Neural cell (in vitro differentiated cells): ENCODE measurements around the gene CHD2. TPM values are rescaled to one million over a fixed set of nuclear protein-coding genes. Genes with fewer than 3 reads are reported as not detected.

Experiments
- H2AFZ ChIP-seq: fragments of 200-600, 300-800 bp; sonication (generic), shearing (Covaris generic); 2 replicates; pipeline ENCODE4 v1.6.0; 2014; ENCODE audit warnings: low read depth, mild to moderate bottlenecking, antibody characterized with exemption, low read length, moderate library complexity
- H3F3A ChIP-seq: fragments of 200-600 bp; shearing (Covaris generic); 2 replicates; pipeline ENCODE4 v1.6.1; 2016; ENCODE audit warnings: mild to moderate bottlenecking, moderate library complexity, mixed read lengths, antibody characterized with exemption, low read length; ENCODE audit not compliant: insufficient read depth, poor library complexity, severe bottlenecking
- H3K27ac ChIP-seq: fragments of 200-600, 300-800 bp; sonication (generic), shearing (Covaris generic); 2 replicates; pipeline ENCODE4 v1.5.1; 2014; ENCODE audit warnings: mild to moderate bottlenecking, low read length, moderate library complexity
- H3K27me3 ChIP-seq: fragments of 300-800, 200-600 bp; sonication (generic), shearing (Covaris generic); 2 replicates; pipeline ENCODE4 v1.6.0; 2014; ENCODE audit warnings: mild to moderate bottlenecking, low read depth, low read length, moderate library complexity; ENCODE audit not compliant: insufficient read depth
- H3K36me3 ChIP-seq: fragments of 300-800, 200-600 bp; sonication (generic), shearing (Covaris generic); 2 replicates; pipeline ENCODE4 v1.5.1; 2014; ENCODE audit warnings: mild to moderate bottlenecking, antibody characterized with exemption, low read length, moderate library complexity; ENCODE audit not compliant: insufficient read depth
- H3K4me2 ChIP-seq: fragments of 300-800, 200-600 bp; sonication (generic), shearing (Covaris generic); 2 replicates; pipeline ENCODE4 v1.6.0; 2014; ENCODE audit warnings: mild to moderate bottlenecking, low read length
- H3K4me3 ChIP-seq: fragments of 300-800, 200-600 bp; sonication (generic), shearing (Covaris generic); 2 replicates; pipeline ENCODE4 v1.5.1; 2014; ENCODE audit warnings: mild to moderate bottlenecking, low read length, moderate library complexity
- H3K79me2 ChIP-seq: fragments of 200-600 bp; shearing (Covaris generic); replicated peaks from 2 replicates; pipeline ENCODE4 v1.6.0; 2014; ENCODE audit warnings: mild to moderate bottlenecking, low read length, moderate library complexity; ENCODE audit not compliant: insufficient read depth
- H3K9ac ChIP-seq: fragments of 300-800, 200-600 bp; sonication (generic), shearing (Covaris generic); 2 replicates; pipeline ENCODE4 v1.6.1; 2016; ENCODE audit warnings: mild to moderate bottlenecking, low read length, mixed read lengths
- H3K9me2 ChIP-seq: fragments of 200-600 bp; shearing (Covaris generic); 2 replicates; pipeline ENCODE4 v1.6.1; 2016; ENCODE audit warnings: mild to moderate bottlenecking, low read length, mixed read lengths; ENCODE audit not compliant: insufficient read depth
- H3K9me3 ChIP-seq: fragments of 200-600, 300-800 bp; sonication (generic), shearing (Covaris generic); 2 replicates; pipeline ENCODE4 v1.6.1; 2016; ENCODE audit warnings: mild to moderate bottlenecking, mixed run types, low read length, moderate library complexity, mixed read lengths
- H4K20me1 ChIP-seq: fragments of 200-600 bp; shearing (Covaris generic); 2 replicates; pipeline ENCODE4 v1.6.1; 2016; ENCODE audit warnings: mild to moderate bottlenecking, mixed run types; ENCODE audit not compliant: insufficient read depth
- CTCF ChIP-seq: fragments of 450-650 bp; IDR thresholded peaks from 2 replicates; pipeline ENCODE4 v1.5.1; 2014; ENCODE audit warnings: antibody characterized with exemption, mild to moderate bottlenecking, moderate library complexity; ENCODE audit not compliant: poor library complexity, severe bottlenecking
- EP300 ChIP-seq: fragments of 450-650 bp; conservative IDR thresholded peaks from 2 replicates; pipeline ENCODE4 v1.6.1; 2014; ENCODE audit warnings: antibody characterized with exemption, mild to moderate bottlenecking, moderate library complexity; ENCODE audit not compliant: poor library complexity, severe bottlenecking
- EZH2 ChIP-seq: fragments of 200-600, 300-800 bp; shearing (Covaris generic), sonication (generic); IDR thresholded peaks from 2 replicates; pipeline ENCODE4 v1.6.1; 2014; ENCODE audit warnings: antibody characterized with exemption, low read length, borderline replicate concordance, mild to moderate bottlenecking; ENCODE audit not compliant: insufficient read depth, poor library complexity, severe bottlenecking
- MXI1 ChIP-seq: fragments of 450-650 bp; conservative IDR thresholded peaks from 2 replicates; pipeline ENCODE4 v1.6.1; 2014; ENCODE audit warnings: antibody characterized with exemption, mild to moderate bottlenecking; ENCODE audit not compliant: poor library complexity, severe bottlenecking
- POLR2AphosphoS5 ChIP-seq: IDR thresholded peaks from 2 replicates; pipeline ENCODE4 v1.6.1; 2012
- RAD21 ChIP-seq: fragments of 450-650 bp; conservative IDR thresholded peaks from 2 replicates; pipeline ENCODE4 v1.6.1; 2014; ENCODE audit warnings: antibody characterized with exemption, mild to moderate bottlenecking, moderate library complexity
- REST ChIP-seq: IDR thresholded peaks from 2 replicates; pipeline ENCODE4 v1.6.1; 2012; ENCODE audit warnings: borderline replicate concordance
- SMC3 ChIP-seq: fragments of 450-650 bp; conservative IDR thresholded peaks from 2 replicates; pipeline ENCODE4 v1.6.1; 2014; ENCODE audit warnings: antibody characterized with exemption, mild to moderate bottlenecking, moderate library complexity; ENCODE audit not compliant: poor library complexity
- TAF1 ChIP-seq: IDR thresholded peaks from 2 replicates; pipeline ENCODE4 v1.6.1; 2012; ENCODE audit warnings: low read depth
- polyA plus RNA-seq: library from polyadenylated mRNA; depleted of rRNA; stranded (reverse); fragments of >200 nt; gene quantifications from 2 replicates; pipeline ENCODE4 v1.2.3, GENCODE V29; 2014

Gene CHD2
- polyA plus RNA-seq, 1 donor from 2014 or later: 113 TPM

- Histone ChIP-seq H3K79me2 (peaks cover 94% of the 10 kb centered on the region), H3K4me3 (no peak overlapping the region), H2AFZ (no peak overlapping the region), H4K20me1 (no peaks in the 10 kb centered on the region), H3K27ac (no peak overlapping the region), H3K9ac (no peak overlapping the region), H3K36me3 (no peaks in the 10 kb centered on the region), H3K4me2 (no peak overlapping the region), H3F3A (no peaks in the 10 kb centered on the region), H3K9me3 (no peaks in the 10 kb centered on the region), H3K27me3 (no peaks in the 10 kb centered on the region), H3K9me2 (no peaks in the 10 kb centered on the region)
- TF ChIP-seq CTCF (no peak), EZH2 (no peak), RAD21 (no peak), EP300 (no peak), TAF1 (no peak), SMC3 (no peak), MXI1 (no peak), POLR2AphosphoS5 (no peak), REST (no peak)
Measured at GRCh38 chr15:92908713-92909057, 8.6 kb downstream of the CHD2 start.

GRCh38 chr15:92909136-92909781 lies 9.1 kb downstream of the CHD2 start:
- TF ChIP-seq POLR2AphosphoS5: no peak
- TF ChIP-seq RAD21: no peak
- no peak for TF ChIP-seq REST
- no peak for TF ChIP-seq SMC3
- no peak for TF ChIP-seq EP300
- no peak for TF ChIP-seq TAF1
- no peak for TF ChIP-seq EZH2
- TF ChIP-seq CTCF: no peak
- TF ChIP-seq MXI1: no peak
- H4K20me1 ChIP-seq: no peaks in the 10 kb centered on the region
- H3K9ac ChIP-seq: no peak overlapping the region
- H3K79me2 ChIP-seq: peaks cover 96% of the 10 kb centered on the region
- H3K36me3 ChIP-seq: no peaks in the 10 kb centered on the region
- no peaks in the 10 kb centered on the region for H3F3A ChIP-seq
- no peaks in the 10 kb centered on the region for H3K9me2 ChIP-seq
- no peaks in the 10 kb centered on the region for H3K27me3 ChIP-seq
- no peaks in the 10 kb centered on the region for H3K9me3 ChIP-seq
- H3K27ac ChIP-seq: no peak overlapping the region
- no peak overlapping the region for H3K4me2 ChIP-seq
- H3K4me3 ChIP-seq: no peak overlapping the region
- H2AFZ ChIP-seq: no peak overlapping the region
